Activated naive CD8-positive, alpha-beta T cell (primary cell): ENCODE data around the gene INTS6.

ENCODE experiments used
- H3K27ac Mint-ChIP-seq: one replicate; pipeline ENCODE4 v1.8.0; 2021; ENCODE audit warnings: mixed read lengths
- H3K27me3 Mint-ChIP-seq: one replicate; pipeline ENCODE4 v1.8.0; 2021; ENCODE audit warnings: mixed read lengths
- H3K36me3 Mint-ChIP-seq: one replicate; pipeline ENCODE4 v1.8.0; 2021; ENCODE audit warnings: mixed read lengths
- H3K4me1 Mint-ChIP-seq: one replicate; pipeline ENCODE4 v1.8.0; 2021; ENCODE audit warnings: low read depth, mixed read lengths
- H3K4me3 Mint-ChIP-seq: one replicate; pipeline ENCODE4 v1.8.0; 2021; ENCODE audit warnings: mild to moderate bottlenecking, mixed read lengths
- H3K9me3 Mint-ChIP-seq: one replicate; pipeline ENCODE4 v1.8.0; 2021; ENCODE audit warnings: low read depth, mixed read lengths

Gene INTS6

DNA sequence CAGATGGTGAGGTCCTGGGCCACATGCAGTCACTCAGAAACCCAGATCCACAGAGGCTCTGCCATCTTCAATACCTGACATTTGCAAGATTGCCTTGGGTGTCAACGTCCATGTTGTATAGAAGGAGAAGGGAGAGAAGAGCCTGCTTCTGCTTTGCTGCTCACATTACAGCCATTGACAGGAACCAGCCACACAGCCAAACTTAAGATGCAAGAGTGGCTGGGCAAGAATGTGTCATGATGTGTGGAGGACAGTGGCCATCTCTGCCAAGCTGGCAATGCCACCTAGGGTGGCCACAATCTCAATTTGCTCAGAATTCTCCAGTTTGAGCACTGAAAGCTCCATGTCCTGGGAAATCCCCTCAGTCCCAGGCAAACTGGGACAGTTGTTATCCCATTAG, 139.2 kb downstream of the INTS6 start:
- Mint-ChIP-seq H3K27ac (no peak overlapping the region), H3K9me3 (no peaks in the 10 kb centered on the region), H3K4me1 (no peaks in the 10 kb centered on the region), H3K36me3 (no peaks in the 10 kb centered on the region), H3K4me3 (no peak overlapping the region), H3K27me3 (peaks cover 3% of the 10 kb centered on the region)

DNA sequence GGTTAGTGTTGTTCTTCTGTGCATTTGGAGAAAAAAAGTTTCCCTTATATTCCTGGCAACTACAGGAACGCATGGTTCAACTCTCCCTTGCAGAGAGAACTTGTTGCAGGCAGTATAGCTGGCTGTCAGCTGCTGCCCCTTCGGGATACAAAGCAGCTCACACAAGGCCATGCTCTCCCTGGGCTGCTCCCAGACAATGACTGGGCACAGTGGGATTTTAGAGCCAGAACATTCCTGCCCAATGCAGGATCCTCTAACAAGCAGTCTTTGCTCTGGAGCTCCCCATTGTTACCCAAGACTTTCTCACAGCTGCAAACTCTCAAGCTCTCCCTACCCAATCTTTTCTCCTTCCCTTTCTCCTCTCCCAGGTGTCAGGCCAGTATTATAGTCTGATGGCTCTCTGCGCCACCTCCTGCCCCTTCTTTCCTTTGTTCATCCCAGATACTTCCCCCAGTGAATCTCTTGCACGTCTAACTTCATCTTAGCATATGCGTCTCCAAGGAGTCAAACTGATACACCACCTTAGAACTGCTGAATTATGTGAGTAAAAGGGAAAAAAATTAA, 140.8 kb downstream of the INTS6 start:
- H3K4me3 Mint-ChIP-seq, result no peak overlapping the region
- H3K27ac Mint-ChIP-seq, result no peak overlapping the region
- no peaks in the 10 kb centered on the region for H3K36me3 Mint-ChIP-seq
- H3K4me1 Mint-ChIP-seq, result no peaks in the 10 kb centered on the region
- peaks cover 3% of the 10 kb centered on the region for H3K27me3 Mint-ChIP-seq
- H3K9me3 Mint-ChIP-seq, result no peaks in the 10 kb centered on the region
